ENCODE data around the gene TSPAN18.

- TF ChIP-seq CTCF (IDR thresholded peaks at IDR 0.05; ENCODE audit: insufficient read depth, low read depth, low read length): no peak
- TF ChIP-seq EZH2 (IDR thresholded peaks at IDR 0.05; ENCODE audit: insufficient read depth, low read length): no peak
Observed at GRCh38 chr11:44852159-44852747, 125.5 kb downstream of the TSPAN18 start.
